Astrocyte of the spinal cord (primary cell): Measurements from ENCODE around the gene ZNF304.

Experiments
- DNase-seq: peaks from one replicate; pipeline ENCODE4 v3.0.0; 2011; ENCODE audit warnings: low read depth, low spot score
- H3K4me3 ChIP-seq: 2 replicates; pipeline ENCODE4 v1.5.1; 2011; ENCODE audit warnings: low read depth, mild to moderate bottlenecking, low read length, moderate library complexity
- CTCF ChIP-seq: IDR thresholded peaks from 2 replicates; pipeline ENCODE4 v1.5.1; 2012; ENCODE audit warnings: low read depth, mild to moderate bottlenecking, low read length, inconsistent platforms
- in situ Hi-C: cut with HindIII; loops from 2 replicates; pipeline ENCODE4 v1.10.0; 2017; ENCODE audit warnings: low sequenced_read_pairs

Gene ZNF304

GRCh38 chr19:57355916-57356315, 4.8 kb downstream of the ZNF304 start:
- in situ Hi-C loops, result no loop called here
- no peak overlapping the region for H3K4me3 ChIP-seq
- TF ChIP-seq CTCF, result no peak

GRCh38 chr19:57357406-57357805, 6.3 kb downstream of the ZNF304 start:
- no peak overlapping the region for H3K4me3 ChIP-seq
- DNase-seq, result no peak
- no peak for TF ChIP-seq CTCF
- in situ Hi-C loops, result no loop called here

More at GRCh38 chr19:57355916-57356315, 4.8 kb downstream of the ZNF304 start:
- no peak for DNase-seq

- no peak for TF ChIP-seq CTCF
- DNase-seq, result no peak
- no peak overlapping the region for H3K4me3 ChIP-seq
- in situ Hi-C loops, result no loop called here
Measured at GRCh38 chr19:57359300-57359699, 8.2 kb downstream of the ZNF304 start.

- peak overlapping the region; percentile 89 for H3K4me3 ChIP-seq
- DNase-seq, result no peak
- TF ChIP-seq CTCF, result no peak
- in situ Hi-C loops, result no loop called here
Measured at GRCh38 chr19:57362419-57362818, 11.3 kb downstream of the ZNF304 start.

GRCh38 chr19:57362997-57363687, 12.1 kb downstream of the ZNF304 start, which contains the start of the genes TRAPPC2B and ZNF547:
Gene TRAPPC2B, plus strand, starts transcription at chr19:57363551. Its CDS starts 1,283 bp downstream, at chr19:57364834.
Gene ZNF547, plus strand, starts transcription at chr19:57363551. Its CDS starts 5,005 bp downstream, at chr19:57368556.
- no peak for TF ChIP-seq CTCF
- in situ Hi-C loops, result no loop called here
- DNase-seq, result peak; percentile 100
- peak within 1 kb of the TSS; percentile 89 for H3K4me3 ChIP-seq

- peak overlapping the region; percentile 89 for H3K4me3 ChIP-seq
- in situ Hi-C loops, result no loop called here
- no peak for DNase-seq
- no peak for TF ChIP-seq CTCF
Measured at GRCh38 chr19:57363688-57364181, 12.7 kb downstream of the ZNF304 start.
